ENCODE measurements around the gene SHISA4.

The SHISA4 gene

GRCh38 chr1:201882665-201883132, 6.0 kb upstream of the SHISA4 start:
- DNase-seq = peak; percentile 88 to 96 (median 95)

- DNase-seq = no peak
Observed at GRCh38 chr1:201883266-201883665, 5.4 kb upstream of the SHISA4 start.

GRCh38 chr1:201883786-201884185, 4.9 kb upstream of the SHISA4 start:
- peak; percentile 81 to 86 (median 81) for DNase-seq

- DNase-seq = no peak
Observed at GRCh38 chr1:201884425-201884824, 4.3 kb upstream of the SHISA4 start.

DNA sequence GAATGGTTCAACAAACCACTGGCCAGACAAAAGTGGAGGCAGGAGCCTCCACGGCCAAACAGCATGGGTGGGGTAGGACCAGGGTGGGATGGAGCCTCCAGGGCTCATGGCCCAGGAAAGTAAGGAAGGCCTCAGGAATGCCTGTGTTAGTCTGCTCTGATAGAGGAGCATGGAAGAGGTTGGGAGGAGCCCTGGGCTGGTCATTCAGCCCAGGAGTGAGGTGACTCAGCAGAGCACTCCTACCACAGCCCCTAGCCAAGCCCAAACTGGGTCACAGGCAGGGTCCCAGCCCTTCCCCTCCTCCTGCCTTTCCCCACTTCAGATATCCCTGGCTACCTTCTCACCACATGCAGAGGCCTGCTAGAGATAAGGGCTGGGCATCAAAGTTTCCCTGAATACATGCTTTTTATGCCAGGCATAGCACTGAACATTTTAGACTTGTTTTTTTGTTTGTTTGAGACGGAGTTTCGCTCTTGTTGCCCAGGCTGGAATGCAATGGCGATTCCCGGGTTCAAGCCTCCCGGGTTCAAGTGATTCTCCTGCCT, 3.1 kb upstream of the SHISA4 start:
- no peak for DNase-seq

GRCh38 chr1:201886103-201886885, 2.4 kb upstream of the SHISA4 start:
- no peak for DNase-seq

DNA sequence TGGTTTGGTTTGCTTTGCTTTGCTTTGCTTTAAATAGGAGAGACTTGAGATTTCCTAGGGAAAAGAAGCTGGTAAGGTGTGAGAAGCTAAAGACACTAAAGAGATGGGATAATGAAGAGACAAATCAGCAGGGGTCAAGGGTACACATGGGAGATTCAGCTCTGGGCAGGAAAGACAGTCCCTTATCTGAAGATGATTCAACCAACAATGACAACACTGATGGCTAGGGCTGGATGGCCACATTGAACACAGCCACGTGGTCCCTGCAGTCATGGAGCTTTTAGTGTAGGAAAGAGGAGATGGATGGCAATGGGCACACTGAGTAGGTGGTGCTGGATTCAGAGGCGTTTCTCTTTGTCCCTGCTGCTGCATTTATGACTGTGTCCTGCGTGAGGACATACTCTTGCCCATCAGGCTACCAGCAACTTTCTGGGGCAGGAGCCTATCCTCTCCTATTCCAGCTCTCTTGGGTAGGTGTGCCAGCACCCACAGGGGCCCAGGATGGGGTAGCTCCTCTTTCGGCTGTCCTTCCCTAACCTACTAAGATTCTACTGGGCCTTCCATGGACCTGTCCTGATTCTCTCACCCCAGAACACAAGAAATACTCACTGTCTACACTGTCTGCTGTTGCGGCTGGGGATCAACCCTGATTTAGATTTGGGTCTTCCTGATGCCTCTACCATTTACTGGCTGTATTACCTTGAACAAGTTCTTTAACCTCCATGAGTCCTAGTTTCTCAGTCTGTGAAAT, 1.4 kb upstream of the SHISA4 start:
- no peak for DNase-seq

GRCh38 chr1:201889090-201889968, 631 bp downstream of the SHISA4 start:
- DNase-seq = no peak

DNA sequence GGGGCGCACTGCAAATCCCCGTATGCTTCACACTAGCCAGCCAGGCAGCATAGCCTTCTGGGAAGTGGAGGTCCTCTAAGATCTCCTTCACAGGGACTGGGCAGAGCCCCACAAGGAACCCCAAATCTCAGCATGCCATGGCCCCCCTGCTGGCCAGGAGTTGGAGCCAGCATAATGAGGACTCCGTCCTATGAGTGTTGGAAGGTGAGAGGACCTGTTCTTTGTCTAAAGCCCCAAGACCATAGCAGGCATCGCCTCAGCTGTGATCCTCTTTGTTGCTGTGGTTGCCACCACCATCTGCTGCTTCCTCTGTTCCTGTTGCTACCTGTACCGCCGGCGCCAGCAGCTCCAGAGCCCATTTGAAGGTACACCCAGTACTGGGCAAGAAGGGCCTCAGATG, 1.5 kb downstream of the SHISA4 start:
- DNase-seq = no peak

DNA sequence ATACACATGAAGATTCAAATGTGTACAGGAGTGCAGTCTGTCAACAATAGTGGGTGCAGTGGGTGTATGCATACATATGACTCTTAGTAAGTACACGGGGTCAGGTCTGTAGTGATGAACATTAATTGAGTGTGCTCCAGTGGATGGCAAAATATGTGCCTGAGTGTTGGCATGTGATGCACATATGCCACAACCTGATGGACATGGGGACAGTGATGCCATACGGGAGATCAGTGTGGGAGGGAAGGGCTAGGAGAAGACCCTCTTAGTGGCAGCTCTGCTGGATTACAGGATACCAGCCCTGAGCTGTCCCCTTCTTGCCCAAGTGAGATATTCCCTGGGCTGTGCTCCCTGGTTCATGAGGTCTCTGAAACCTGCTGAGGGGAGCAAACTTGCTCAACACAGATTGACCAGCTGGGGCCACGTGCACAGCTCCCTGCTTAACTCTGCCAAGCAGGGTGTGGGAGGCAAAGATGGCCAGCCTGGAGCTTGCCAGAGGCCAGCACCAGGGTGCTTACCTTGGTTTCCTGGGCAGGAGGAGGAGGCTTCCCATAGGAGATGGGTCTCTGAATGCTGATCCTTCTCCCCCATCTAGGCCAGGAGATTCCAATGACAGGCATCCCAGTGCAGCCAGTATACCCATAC, 2.2 kb downstream of the SHISA4 start:
- no peak for DNase-seq

DNA sequence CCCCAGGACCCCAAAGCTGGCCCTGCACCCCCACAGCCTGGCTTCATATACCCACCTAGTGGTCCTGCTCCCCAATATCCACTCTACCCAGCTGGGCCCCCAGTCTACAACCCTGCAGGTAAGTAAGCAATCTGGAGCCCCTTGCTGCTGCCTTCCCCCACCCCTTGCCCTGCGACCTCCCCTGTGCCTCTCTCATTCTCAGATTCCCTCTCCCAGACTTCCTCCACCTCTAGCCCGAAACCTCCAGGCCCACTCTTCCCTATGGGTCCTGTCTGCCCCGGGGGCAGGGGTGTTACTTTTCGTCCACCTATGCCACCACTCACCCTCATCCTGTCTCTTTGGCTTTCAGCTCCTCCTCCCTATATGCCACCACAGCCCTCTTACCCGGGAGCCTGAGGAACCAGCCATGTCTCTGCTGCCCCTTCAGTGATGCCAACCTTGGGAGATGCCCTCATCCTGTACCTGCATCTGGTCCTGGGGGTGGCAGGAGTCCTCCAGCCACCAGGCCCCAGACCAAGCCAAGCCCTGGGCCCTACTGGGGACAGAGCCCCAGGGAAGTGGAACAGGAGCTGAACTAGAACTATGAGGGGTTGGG, 2.9 kb downstream of the SHISA4 start:
- DNase-seq = no peak

- DNase-seq = no peak
Observed at GRCh38 chr1:201892211-201892610, 3.5 kb downstream of the SHISA4 start.

- no peak for DNase-seq
Observed at GRCh38 chr1:201893431-201893830, 4.7 kb downstream of the SHISA4 start.

DNA sequence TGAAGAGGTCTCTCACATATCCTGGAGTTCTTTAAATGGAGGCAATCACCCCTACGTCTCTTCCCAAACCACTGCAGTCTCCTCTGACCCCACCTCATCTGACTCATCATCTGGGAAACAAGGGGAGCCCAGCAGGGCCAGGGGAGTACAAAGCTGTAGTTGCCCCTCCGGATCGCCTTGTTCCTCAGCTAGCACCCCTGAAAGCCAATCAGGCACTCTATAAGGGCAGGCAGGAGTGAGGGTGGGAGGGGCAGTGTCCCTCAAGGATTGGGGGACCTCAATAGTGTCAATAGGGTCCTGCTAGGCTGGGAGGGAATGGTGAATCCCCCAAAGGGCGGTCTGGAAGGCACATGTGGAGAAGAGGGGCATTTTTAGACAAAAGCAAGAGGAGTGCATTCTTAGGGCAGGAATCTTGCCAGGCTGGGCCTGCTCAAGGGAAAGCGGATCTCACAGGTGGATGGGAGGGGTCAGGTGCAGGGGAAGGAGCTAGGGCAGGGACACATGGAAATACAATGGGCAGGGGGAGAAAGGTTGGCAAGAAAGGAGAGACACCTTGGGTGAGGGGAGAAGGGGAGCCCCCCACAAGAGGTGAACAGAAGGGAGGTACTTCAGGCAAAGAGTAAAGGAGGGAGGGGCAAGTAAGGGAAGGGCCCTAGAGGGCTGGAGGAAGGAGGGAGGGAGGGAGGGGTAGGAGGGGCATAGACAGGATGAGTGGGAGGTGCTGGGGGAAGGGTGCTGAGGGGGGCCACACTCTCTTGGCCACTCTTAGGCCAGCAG, 5.8 kb downstream of the SHISA4 start:
- DNase-seq = no peak

DNA sequence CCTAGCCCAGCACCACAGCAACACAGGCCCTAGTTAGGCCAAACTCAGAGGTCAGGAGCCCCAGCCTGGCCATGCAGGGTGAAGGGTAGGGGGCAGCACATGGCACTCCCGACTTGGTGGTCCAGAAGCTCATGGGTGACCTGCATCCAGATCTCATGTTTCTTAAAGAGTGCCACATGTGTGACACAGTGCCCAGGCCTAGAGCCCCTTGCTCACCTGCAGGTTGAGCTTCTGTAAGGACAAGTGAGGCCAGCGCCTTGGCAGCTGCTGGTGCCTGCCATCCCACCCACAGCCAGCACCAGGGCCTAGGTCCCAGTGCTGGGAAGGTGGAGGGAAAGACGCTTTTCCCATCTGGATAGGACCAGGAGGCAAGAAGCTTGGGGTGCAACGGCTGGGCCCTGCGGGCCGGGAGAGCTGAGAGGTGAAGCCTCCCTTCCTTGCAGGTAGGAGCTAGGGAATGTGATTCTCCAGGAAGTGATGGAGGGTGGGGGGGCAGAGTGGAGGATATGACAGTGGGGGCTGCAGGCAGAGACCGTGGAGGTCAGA, 6.5 kb downstream of the SHISA4 start:
- no peak for DNase-seq

DNA sequence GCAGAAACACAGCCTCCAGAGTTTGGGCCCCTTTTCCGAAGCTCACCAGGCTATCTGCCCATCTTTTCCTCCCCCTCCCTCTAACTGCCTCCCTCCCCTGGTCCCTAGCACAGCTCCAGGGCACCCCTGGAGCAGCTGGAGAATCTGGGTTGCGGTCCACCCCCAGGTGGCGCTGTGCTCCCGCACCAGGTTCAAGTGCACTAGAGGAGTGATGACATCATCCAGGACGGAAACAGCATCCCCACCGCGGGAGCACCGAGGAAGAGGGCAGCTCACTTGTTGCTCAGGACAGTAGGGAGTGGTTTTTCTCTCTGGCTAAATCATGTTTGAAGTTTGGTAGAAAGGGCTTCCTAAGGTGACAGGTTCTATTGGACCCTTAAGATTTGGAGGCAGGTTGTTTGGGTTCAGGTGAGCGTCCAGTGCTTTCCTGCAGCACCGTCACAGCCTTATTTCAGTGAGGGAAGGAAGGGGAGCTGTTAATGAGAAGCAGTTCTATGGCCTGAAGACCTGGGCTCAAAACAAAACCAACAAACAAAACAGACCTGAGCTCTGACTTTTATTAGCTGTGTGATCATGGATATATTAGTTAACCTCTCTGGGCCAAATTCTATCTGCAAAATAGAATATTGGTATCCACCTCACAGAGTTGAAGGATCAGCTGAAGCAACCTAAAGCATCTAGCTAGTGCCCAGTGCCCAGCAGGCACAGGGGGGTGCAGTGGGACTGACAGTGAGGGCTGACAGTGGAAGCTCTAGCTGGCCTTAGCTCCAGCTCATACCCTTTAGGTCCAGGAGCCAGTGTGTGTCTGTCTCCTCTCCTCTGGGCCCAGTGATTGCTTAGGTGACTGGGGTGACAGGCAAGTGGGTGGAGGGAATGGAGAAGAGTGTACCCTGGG, 7.5 kb downstream of the SHISA4 start:
- peak; percentile 92 to 95 (median 94) for DNase-seq

DNA sequence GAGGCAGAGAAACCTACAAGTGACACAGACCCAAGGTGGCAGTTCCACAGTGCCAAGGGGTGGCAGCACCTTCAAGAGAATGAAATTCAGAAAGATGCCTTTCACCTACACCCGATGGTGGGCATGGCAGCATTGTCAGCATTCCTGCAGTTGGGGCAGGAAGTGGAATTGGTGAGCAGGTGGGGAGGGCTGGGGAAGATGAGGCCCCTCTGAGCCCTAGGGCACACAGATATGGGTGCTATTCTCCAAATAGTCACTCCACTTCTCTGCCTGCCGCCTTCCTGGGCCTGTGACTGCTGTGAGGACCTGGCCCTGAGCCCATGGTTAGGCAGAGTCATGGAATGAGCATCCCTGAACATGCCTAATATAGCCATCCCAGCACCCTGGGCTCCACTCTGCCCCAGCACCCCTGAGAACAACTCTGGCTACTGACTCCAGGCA, 8.3 kb downstream of the SHISA4 start:
- no peak for DNase-seq

DNA sequence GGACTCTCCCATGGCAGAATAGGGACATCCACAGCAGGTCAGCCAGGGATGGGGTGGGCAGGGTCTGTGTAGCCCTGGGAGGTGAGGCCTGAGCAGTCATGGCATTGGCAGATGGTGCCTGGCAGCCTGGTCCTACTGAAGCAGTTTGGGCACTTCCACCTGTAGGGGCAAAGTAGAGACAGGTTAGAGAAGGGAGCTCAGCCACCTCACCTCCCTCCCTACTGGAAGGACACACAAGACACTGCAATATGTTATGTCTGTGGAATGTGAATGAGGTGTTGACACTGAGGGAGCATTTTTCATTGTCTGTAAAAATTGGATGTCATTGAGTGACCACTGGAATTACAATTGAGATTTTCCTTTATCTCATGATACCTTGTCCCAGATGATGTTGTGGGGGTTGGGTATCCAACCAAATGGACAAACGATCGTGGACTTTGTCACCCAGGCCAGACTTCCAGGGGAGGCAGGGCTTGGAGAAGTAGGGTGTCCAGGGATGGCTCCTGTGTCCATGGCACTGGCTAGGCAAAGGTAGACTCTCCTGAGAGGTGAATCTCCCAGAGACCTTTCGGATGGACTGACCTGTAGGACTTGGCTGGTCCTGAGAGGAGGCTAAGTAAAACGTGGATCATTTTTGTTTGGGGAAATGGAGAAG, 9.7 kb downstream of the SHISA4 start:
- DNase-seq = no peak

DNA sequence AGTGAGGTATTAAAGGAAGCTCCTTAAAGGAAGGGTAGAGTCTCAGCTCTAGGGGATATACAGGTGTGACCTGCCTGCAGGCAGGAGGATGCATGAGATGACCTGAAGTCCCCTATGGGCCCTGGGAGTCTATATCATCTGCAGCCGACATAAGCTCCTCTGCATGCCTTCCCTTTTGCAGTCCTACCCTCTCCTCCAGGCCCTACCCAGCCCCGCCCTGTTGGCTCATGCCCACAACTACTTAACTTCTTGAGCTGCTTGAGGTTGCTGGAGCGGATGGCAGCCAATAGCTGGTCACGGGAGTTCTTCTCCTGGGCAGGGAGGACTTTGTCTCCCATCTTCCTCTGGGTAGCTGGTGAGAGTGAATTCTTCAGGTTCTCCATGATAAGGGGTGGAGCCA, 10.3 kb downstream of the SHISA4 start:
- DNase-seq = no peak

Measured in suppressor macrophage treated with lipopolysaccharide for 1 hour (primary cell).